Peyer's patch (tissue), 4 donors: Measurements from ENCODE around the gene VAPA. TPM values are rescaled to one million over a fixed set of nuclear protein-coding genes. Genes with fewer than 3 reads are reported as not detected.
"Not testable (repeated sequence)": the region's sequence is repeated elsewhere in the genome, so short reads cannot be mapped to it uniquely, and the experiment has no call there.

Experiments
- DNase-seq, 3 donors: peaks; one replicate each; pipeline ENCODE4 v3.0.0-alpha.2; 2017 to 2019
- H3K27ac ChIP-seq, 4 donors: fragments of 200-600 bp; sonication (generic); one replicate each; pipeline ENCODE4 v1.5.1; 2016 to 2019
- H3K27me3 ChIP-seq, 2 donors: fragments of 200-600 bp; sonication (generic); one replicate each; pipeline ENCODE4 v1.5.1; 2019
- H3K36me3 ChIP-seq, 3 donors: fragments of 200-600 bp; sonication (generic); one replicate each; pipeline ENCODE4 v1.5.1; 2016 to 2019
- H3K4me1 ChIP-seq, 4 donors: fragments of 200-600 bp; sonication (generic); one replicate each; pipeline ENCODE4 v1.5.1; 2016 to 2019
- H3K4me3 ChIP-seq, 4 donors: fragments of 200-600 bp; sonication (generic); 1 replicate in 3 of 4; 2 replicates in 1 of 4; pipeline ENCODE4 v1.5.1; 2016 to 2019; ENCODE audit warnings: mild to moderate bottlenecking in 1 of 4
- H3K9me3 ChIP-seq, 4 donors: fragments of 200-600 bp; sonication (generic); one replicate each; pipeline ENCODE4 v1.5.1; 2016 to 2019; ENCODE audit warnings: mild to moderate bottlenecking in 1 of 4
- CTCF ChIP-seq, 6 experiments: fragments of 450-650 bp in 4 of 6; fragments of 200-600 bp in 2 of 6; sonication (generic) in 1 of 6; IDR thresholded peaks; one replicate each; pipeline ENCODE4 v1.5.1; 2017 to 2019; ENCODE audit warnings: antibody characterized with exemption in 6 of 6, mild to moderate bottlenecking in 3 of 6, moderate library complexity in 1 of 6
- POLR2A ChIP-seq, 2 donors: fragments of 450-650 bp; IDR thresholded peaks; one replicate each; pipeline ENCODE4 v1.5.1; 2017; ENCODE audit warnings: antibody characterized with exemption in 2 of 2, mild to moderate bottlenecking in 2 of 2, moderate library complexity in 2 of 2
- total RNA-seq, 4 donors: library from RNA; depleted of rRNA; stranded (reverse); fragments of >200 nt; gene quantifications; one replicate each; pipeline ENCODE4 v1.1.0, GENCODE V29; 2016

The VAPA gene
- total RNA-seq, 4 donors from 2014 or later = 155 to 232 (median 219) TPM

DNA sequence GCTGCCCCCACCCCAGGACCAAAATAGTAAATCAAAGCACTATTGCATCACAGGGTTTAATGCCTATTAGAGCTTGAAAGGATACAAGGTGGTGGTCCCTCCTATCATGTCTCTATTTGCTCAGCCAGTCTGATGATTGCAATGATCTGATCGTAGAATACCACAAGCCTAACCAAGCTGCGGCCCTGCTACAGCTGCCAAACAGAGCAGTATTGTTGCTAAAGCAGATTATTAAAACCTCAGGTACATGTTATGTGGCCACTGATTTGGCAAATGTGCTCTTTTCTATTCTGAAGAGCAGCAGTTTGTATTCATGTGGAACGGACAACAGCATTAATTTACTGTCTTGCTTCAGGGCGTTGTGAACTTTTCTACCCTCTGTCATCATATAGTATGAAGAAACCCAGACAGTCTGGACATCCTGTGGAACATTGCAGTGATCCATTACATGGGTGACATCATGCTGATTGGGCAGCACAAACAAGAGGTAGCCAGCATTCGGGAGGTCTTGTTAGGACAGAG is 8.4 kb upstream of the VAPA start:
- H3K27ac ChIP-seq = no peak overlapping the region
- H3K9me3 ChIP-seq = no peaks in the 10 kb centered on the region
- TF ChIP-seq POLR2A (IDR thresholded peaks at IDR 0.05) = no peak
- no peak for TF ChIP-seq CTCF (IDR thresholded peaks at IDR 0.05)
- no peaks in the 10 kb centered on the region for H3K36me3 ChIP-seq
- no peak overlapping the region for H3K4me3 ChIP-seq
- H3K27me3 ChIP-seq = no peaks in the 10 kb centered on the region
- DNase-seq = no peak
- no peaks in the 10 kb centered on the region for H3K4me1 ChIP-seq

GRCh38 chr18:9906481-9906880 is 7.3 kb upstream of the VAPA start:
- TF ChIP-seq POLR2A (IDR thresholded peaks at IDR 0.05) = no peak
- Histone ChIP-seq H3K4me1 (no peaks in the 10 kb centered on the region), H3K27ac (no peak overlapping the region), H3K9me3 (no peaks in the 10 kb centered on the region), H3K36me3 (no peaks in the 10 kb centered on the region), H3K27me3 (no peaks in the 10 kb centered on the region), H3K4me3 (no peak overlapping the region)
- DNase-seq = no peak

GRCh38 chr18:9907867-9908266 is 5.9 kb upstream of the VAPA start:
- Histone ChIP-seq H3K9me3 (no peaks in the 10 kb centered on the region), H3K27ac (no peak overlapping the region), H3K27me3 (no peaks in the 10 kb centered on the region), H3K4me1 (no peaks in the 10 kb centered on the region), H3K4me3 (no peak overlapping the region), H3K36me3 (no peaks in the 10 kb centered on the region)
- TF ChIP-seq CTCF (IDR thresholded peaks at IDR 0.05) (no peak), POLR2A (IDR thresholded peaks at IDR 0.05) (no peak)
- no peak for DNase-seq

- Histone ChIP-seq H3K27me3 (no peaks in the 10 kb centered on the region), H3K9me3 (no peaks in the 10 kb centered on the region), H3K36me3 (no peaks in the 10 kb centered on the region), H3K4me3 (no peak overlapping the region), H3K27ac (no peak overlapping the region), H3K4me1 (no peaks in the 10 kb centered on the region)
- no peak for DNase-seq
- TF ChIP-seq POLR2A (IDR thresholded peaks at IDR 0.05) = no peak
These were observed 3.7 kb upstream of the VAPA start for GRCh38 chr18:9910071-9910470.

GRCh38 chr18:9910661-9911060 is 3.2 kb upstream of the VAPA start:
- Histone ChIP-seq H3K36me3 (no peaks in the 10 kb centered on the region), H3K27ac (no peak overlapping the region), H3K27me3 (no peaks in the 10 kb centered on the region), H3K9me3 (no peaks in the 10 kb centered on the region), H3K4me3 (no peak overlapping the region), H3K4me1 (no peaks in the 10 kb centered on the region)
- no peak for DNase-seq
- TF ChIP-seq CTCF (IDR thresholded peaks at IDR 0.05) = no peak
- no peak for TF ChIP-seq POLR2A (IDR thresholded peaks at IDR 0.05)

- no peak overlapping the region for H3K27ac ChIP-seq
- no peak for TF ChIP-seq CTCF (IDR thresholded peaks at IDR 0.05)
- no peak for TF ChIP-seq POLR2A (IDR thresholded peaks at IDR 0.05)
- H3K4me1 ChIP-seq = peaks cover 0 to 4% (median 0%) of the 10 kb centered on the region in 4 donors
- H3K27me3 ChIP-seq = no peaks in the 10 kb centered on the region
- no peaks in the 10 kb centered on the region for H3K9me3 ChIP-seq
- DNase-seq = no peak
- H3K36me3 ChIP-seq = no peaks in the 10 kb centered on the region
- no peak overlapping the region for H3K4me3 ChIP-seq
These were observed 2.6 kb upstream of the VAPA start for GRCh38 chr18:9911226-9911625.

DNA sequence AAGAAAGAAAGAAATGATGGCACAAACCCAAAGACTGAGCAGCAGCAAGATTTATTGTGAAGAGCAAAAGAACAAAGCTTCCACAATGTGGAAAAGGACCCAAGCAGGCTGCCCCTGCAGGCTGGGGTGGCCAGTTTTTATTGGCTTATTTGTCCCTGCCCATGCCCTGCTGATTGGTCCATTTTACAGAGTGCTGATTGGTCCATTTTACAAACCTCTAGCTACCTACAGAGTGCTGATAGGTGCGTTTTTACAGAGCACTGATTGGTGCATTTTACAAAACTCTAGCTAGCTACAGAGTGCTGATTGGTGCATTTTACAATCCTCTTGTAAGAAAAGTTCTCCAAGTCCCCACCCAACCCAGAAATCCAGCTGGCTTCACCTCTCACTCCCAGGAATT is 1.5 kb upstream of the VAPA start:
- not testable (repeated sequence) for H3K27me3 ChIP-seq, H3K27ac ChIP-seq, H3K4me3 ChIP-seq, H3K36me3 ChIP-seq, DNase-seq, H3K9me3 ChIP-seq
- H3K4me1 ChIP-seq = peaks cover 0 to 15% (median 5%) of the 10 kb centered on the region in 4 donors
